ENCODE measurements around the gene NEDD8. TPM values are rescaled to one million over a fixed set of nuclear protein-coding genes. Genes with fewer than 3 reads are reported as not detected.
A peak's percentile ranks its signal among the peaks of the same experiment; 100 is the strongest.
"Not testable (repeated sequence)": the region's sequence is repeated elsewhere in the genome, so short reads cannot be mapped to it uniquely, and the experiment has no call there.

NEDD8 gene
- polyA plus RNA-seq, 2 donors = 116 to 220 TPM

GRCh38 chr14:24251880-24252288 lies 19.7 kb upstream of the NEDD8 start:
- H3K27me3 ChIP-seq (ENCODE audit: control insufficient read depth in 1 of 2, insufficient read depth in 2 of 2, low read length in 2 of 2) = no peaks in the 10 kb centered on the region
- H3K4me1 ChIP-seq (ENCODE audit: control insufficient read depth in 2 of 2, insufficient read depth in 2 of 2, low read length in 1 of 2) = peaks cover 0 to 4% of the 10 kb centered on the region in 2 donors
- H3K9me3 ChIP-seq (ENCODE audit: control insufficient read depth in 2 of 2, insufficient read depth in 1 of 2, low read depth in 1 of 2, low read length in 1 of 2) = no peaks in the 10 kb centered on the region
- peaks cover 7 to 53% of the 10 kb centered on the region in 2 donors for H3K36me3 ChIP-seq (ENCODE audit: control insufficient read depth in 2 of 2, insufficient read depth in 2 of 2, low read length in 1 of 2)
- H3K4me3 ChIP-seq (ENCODE audit: low read depth in 1 of 2, low read length in 2 of 2) = no peak overlapping the region
- WGBS, 2 donors = 92 to 94% methylated on average over 1 of the region's 1 CpG
- H3K27ac ChIP-seq (ENCODE audit: low read depth in 2 of 2, low read length in 1 of 2) = peak overlapping the region in 1 of 2 donors; percentile 37

- Histone ChIP-seq H3K9me3 (ENCODE audit: control insufficient read depth in 2 of 2, insufficient read depth in 1 of 2, low read depth in 1 of 2, low read length in 1 of 2) (no peaks in the 10 kb centered on the region), H3K27me3 (ENCODE audit: control insufficient read depth in 1 of 2, insufficient read depth in 2 of 2, low read length in 2 of 2) (no peaks in the 10 kb centered on the region), H3K27ac (ENCODE audit: low read depth in 2 of 2, low read length in 1 of 2) (peak overlapping the region in 1 of 2 donors; percentile 33), H3K36me3 (ENCODE audit: control insufficient read depth in 2 of 2, insufficient read depth in 2 of 2, low read length in 1 of 2) (peaks cover 7 to 40% of the 10 kb centered on the region in 2 donors), H3K4me3 (ENCODE audit: low read depth in 1 of 2, low read length in 2 of 2) (no peak overlapping the region), H3K4me1 (ENCODE audit: control insufficient read depth in 2 of 2, insufficient read depth in 2 of 2, low read length in 1 of 2) (peaks cover 0 to 4% of the 10 kb centered on the region in 2 donors)
- WGBS, 2 donors = 61 to 72% methylated on average over 4 of the region's 4 CpGs
Measured at GRCh38 chr14:24250354-24250753, 18.2 kb upstream of the NEDD8 start.

DNA sequence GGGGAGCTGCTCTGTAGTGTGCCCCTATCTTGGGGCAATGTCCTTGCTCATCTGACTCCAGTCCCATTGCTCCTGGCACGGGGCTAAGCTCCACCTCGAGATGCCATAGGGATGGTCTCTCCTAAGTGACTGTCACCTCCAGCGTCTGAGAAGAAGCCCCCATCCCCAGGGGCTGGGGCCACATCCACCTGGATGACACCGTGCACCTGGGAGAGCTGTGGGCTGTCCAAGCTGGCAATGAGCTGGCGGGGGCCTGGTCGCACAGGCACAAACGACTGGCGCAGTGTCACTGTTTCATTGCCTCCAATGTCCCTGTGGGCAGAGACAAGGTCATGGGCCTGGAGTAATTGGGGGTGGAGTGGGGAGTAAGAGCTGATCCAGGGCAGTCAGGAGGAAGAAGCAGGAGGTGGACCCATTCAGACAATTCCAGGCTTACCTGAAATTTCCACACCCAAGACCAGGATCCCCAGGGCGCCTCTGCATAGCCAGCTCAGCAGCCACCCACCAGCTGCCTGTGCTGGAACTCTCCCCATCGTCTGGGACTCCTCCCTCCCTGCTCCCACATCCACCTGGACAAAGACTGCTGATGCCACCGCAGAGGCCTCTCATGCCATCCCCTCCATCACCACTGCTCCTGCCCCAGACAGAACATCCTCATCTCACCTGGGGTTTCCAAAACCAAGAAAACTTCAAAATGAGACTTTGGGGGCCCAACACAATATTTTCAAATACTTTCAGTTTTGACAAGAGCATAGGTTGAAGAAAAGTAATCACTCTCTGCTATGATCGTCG lies 17.3 kb upstream of the NEDD8 start:
- Histone ChIP-seq H3K27me3 (ENCODE audit: control insufficient read depth in 1 of 2, insufficient read depth in 2 of 2, low read length in 2 of 2) (no peaks in the 10 kb centered on the region), H3K36me3 (ENCODE audit: control insufficient read depth in 2 of 2, insufficient read depth in 2 of 2, low read length in 1 of 2) (peaks cover 3 to 31% of the 10 kb centered on the region in 2 donors), H3K9me3 (ENCODE audit: control insufficient read depth in 2 of 2, insufficient read depth in 1 of 2, low read depth in 1 of 2, low read length in 1 of 2) (no peaks in the 10 kb centered on the region), H3K4me3 (ENCODE audit: low read depth in 1 of 2, low read length in 2 of 2) (no peak overlapping the region), H3K4me1 (ENCODE audit: control insufficient read depth in 2 of 2, insufficient read depth in 2 of 2, low read length in 1 of 2) (peaks cover 0 to 4% of the 10 kb centered on the region in 2 donors), H3K27ac (ENCODE audit: low read depth in 2 of 2, low read length in 1 of 2) (no peak overlapping the region)
- 72 to 76% methylated on average over 13 of the region's 13 CpGs for WGBS, 2 donors

DNA sequence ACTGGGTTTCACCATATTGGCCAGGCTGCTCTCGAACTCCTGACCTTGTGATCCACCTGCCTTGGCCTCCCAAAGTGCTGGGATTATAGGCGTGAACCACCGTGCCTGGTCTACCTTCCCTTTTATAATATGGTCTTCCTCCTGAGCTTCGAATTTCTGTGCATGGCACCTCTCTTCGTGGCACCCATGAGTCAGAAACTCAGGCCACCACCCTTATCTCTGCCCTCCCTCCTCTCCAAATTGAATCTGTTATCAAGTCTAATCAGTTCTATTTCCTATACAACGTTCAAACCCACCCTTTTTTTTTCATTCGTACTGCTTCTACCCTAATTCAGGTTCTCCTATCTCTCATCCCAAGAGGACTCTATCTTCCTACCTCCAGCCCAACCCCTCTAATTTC lies 15.3 kb upstream of the NEDD8 start:
- Histone ChIP-seq H3K27ac (ENCODE audit: low read depth in 2 of 2, low read length in 1 of 2) (peak overlapping the region in 1 of 2 donors; percentile 3), H3K4me3 (ENCODE audit: low read depth in 1 of 2, low read length in 2 of 2) (no peak overlapping the region), H3K36me3 (ENCODE audit: control insufficient read depth in 2 of 2, insufficient read depth in 2 of 2, low read length in 1 of 2) (peaks cover 3 to 18% of the 10 kb centered on the region in 2 donors), H3K27me3 (ENCODE audit: control insufficient read depth in 1 of 2, insufficient read depth in 2 of 2, low read length in 2 of 2) (no peaks in the 10 kb centered on the region), H3K9me3 (ENCODE audit: control insufficient read depth in 2 of 2, insufficient read depth in 1 of 2, low read depth in 1 of 2, low read length in 1 of 2) (no peaks in the 10 kb centered on the region), H3K4me1 (ENCODE audit: control insufficient read depth in 2 of 2, insufficient read depth in 2 of 2, low read length in 1 of 2) (peaks cover 0 to under 1% of the 10 kb centered on the region in 2 donors)
- 67 to 74% methylated on average over 7 of the region's 7 CpGs for WGBS, 2 donors

GRCh38 chr14:24246765-24247212 lies 14.6 kb upstream of the NEDD8 start:
- Histone ChIP-seq H3K9me3 (ENCODE audit: control insufficient read depth in 2 of 2, insufficient read depth in 1 of 2, low read depth in 1 of 2, low read length in 1 of 2) (no peaks in the 10 kb centered on the region), H3K27ac (ENCODE audit: low read depth in 2 of 2, low read length in 1 of 2) (peak overlapping the region in 1 of 2 donors; percentile 28), H3K4me3 (ENCODE audit: low read depth in 1 of 2, low read length in 2 of 2) (no peak overlapping the region), H3K27me3 (ENCODE audit: control insufficient read depth in 1 of 2, insufficient read depth in 2 of 2, low read length in 2 of 2) (no peaks in the 10 kb centered on the region), H3K36me3 (ENCODE audit: control insufficient read depth in 2 of 2, insufficient read depth in 2 of 2, low read length in 1 of 2) (peaks cover 3 to 11% of the 10 kb centered on the region in 2 donors), H3K4me1 (ENCODE audit: control insufficient read depth in 2 of 2, insufficient read depth in 2 of 2, low read length in 1 of 2) (no peaks in the 10 kb centered on the region)
- 61 to 77% methylated on average over 3 of the region's 3 CpGs for WGBS, 2 donors

- peaks cover 7 to 11% of the 10 kb centered on the region in 2 donors for H3K36me3 ChIP-seq (ENCODE audit: control insufficient read depth in 2 of 2, insufficient read depth in 2 of 2, low read length in 1 of 2)
- not testable (repeated sequence) for H3K4me1 ChIP-seq (ENCODE audit: control insufficient read depth in 2 of 2, insufficient read depth in 2 of 2, low read length in 1 of 2); H3K9me3 ChIP-seq (ENCODE audit: control insufficient read depth in 2 of 2, insufficient read depth in 1 of 2, low read depth in 1 of 2, low read length in 1 of 2); H3K27ac ChIP-seq (ENCODE audit: low read depth in 2 of 2, low read length in 1 of 2); H3K27me3 ChIP-seq (ENCODE audit: control insufficient read depth in 1 of 2, insufficient read depth in 2 of 2, low read length in 2 of 2); H3K4me3 ChIP-seq (ENCODE audit: low read depth in 1 of 2, low read length in 2 of 2)
- WGBS, 2 donors = 90 to 93% methylated on average over 11 of the region's 11 CpGs
Measured at GRCh38 chr14:24245350-24245749, 13.2 kb upstream of the NEDD8 start.

DNA sequence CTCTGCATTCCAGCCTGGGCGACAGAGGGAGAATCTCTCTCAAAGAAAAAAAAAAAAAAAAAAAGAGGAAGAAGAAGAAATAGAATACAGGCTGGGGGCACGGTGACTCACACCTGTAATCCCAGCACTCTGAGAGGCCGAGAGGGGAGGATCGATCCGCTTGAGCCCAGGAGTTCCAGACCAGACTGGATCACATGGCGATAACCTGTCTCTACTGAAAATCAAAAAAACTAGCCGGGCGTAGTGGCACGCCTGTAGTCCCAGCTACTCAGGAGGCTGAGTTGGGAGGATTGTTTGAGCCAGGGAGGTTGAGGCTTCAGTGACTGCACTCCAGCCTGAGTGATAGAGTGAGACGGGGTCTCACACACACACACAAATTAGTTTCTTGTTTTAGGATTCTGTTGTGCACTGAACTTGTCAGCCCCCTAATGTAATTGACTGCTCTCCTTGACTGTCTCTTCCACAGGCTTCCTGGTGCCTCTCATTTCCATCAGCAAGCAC lies 11.2 kb upstream of the NEDD8 start:
- peak overlapping the region; percentile 69 to 76 for H3K4me3 ChIP-seq (ENCODE audit: low read depth in 1 of 2, low read length in 2 of 2)
- WGBS, 2 donors = 41 to 50% methylated on average over 10 of the region's 10 CpGs
- peak overlapping the region; percentile 99 to 100 for H3K27ac ChIP-seq (ENCODE audit: low read depth in 2 of 2, low read length in 1 of 2)
- peaks cover 2 to 12% of the 10 kb centered on the region in 2 donors for H3K4me1 ChIP-seq (ENCODE audit: control insufficient read depth in 2 of 2, insufficient read depth in 2 of 2, low read length in 1 of 2)
- H3K9me3 ChIP-seq (ENCODE audit: control insufficient read depth in 2 of 2, insufficient read depth in 1 of 2, low read depth in 1 of 2, low read length in 1 of 2) = no peaks in the 10 kb centered on the region
- H3K36me3 ChIP-seq (ENCODE audit: control insufficient read depth in 2 of 2, insufficient read depth in 2 of 2, low read length in 1 of 2) = peaks cover 11 to 18% of the 10 kb centered on the region in 2 donors
- no peaks in the 10 kb centered on the region for H3K27me3 ChIP-seq (ENCODE audit: control insufficient read depth in 1 of 2, insufficient read depth in 2 of 2, low read length in 2 of 2)

- 1 to 2% methylated on average over 39 of the region's 39 CpGs for WGBS, 2 donors
- Histone ChIP-seq H3K4me3 (ENCODE audit: low read depth in 1 of 2, low read length in 2 of 2) (peak overlapping the region; percentile 69 to 76), H3K4me1 (ENCODE audit: control insufficient read depth in 2 of 2, insufficient read depth in 2 of 2, low read length in 1 of 2) (peaks cover 2 to 12% of the 10 kb centered on the region in 2 donors), H3K27ac (ENCODE audit: low read depth in 2 of 2, low read length in 1 of 2) (peak overlapping the region; percentile 99 to 100), H3K36me3 (ENCODE audit: control insufficient read depth in 2 of 2, insufficient read depth in 2 of 2, low read length in 1 of 2) (peaks cover 19 to 29% of the 10 kb centered on the region in 2 donors), H3K27me3 (ENCODE audit: control insufficient read depth in 1 of 2, insufficient read depth in 2 of 2, low read length in 2 of 2) (no peaks in the 10 kb centered on the region), H3K9me3 (ENCODE audit: control insufficient read depth in 2 of 2, insufficient read depth in 1 of 2, low read depth in 1 of 2, low read length in 1 of 2) (no peaks in the 10 kb centered on the region)
Measured at GRCh38 chr14:24241829-24242443, 9.8 kb upstream of the NEDD8 start.

DNA sequence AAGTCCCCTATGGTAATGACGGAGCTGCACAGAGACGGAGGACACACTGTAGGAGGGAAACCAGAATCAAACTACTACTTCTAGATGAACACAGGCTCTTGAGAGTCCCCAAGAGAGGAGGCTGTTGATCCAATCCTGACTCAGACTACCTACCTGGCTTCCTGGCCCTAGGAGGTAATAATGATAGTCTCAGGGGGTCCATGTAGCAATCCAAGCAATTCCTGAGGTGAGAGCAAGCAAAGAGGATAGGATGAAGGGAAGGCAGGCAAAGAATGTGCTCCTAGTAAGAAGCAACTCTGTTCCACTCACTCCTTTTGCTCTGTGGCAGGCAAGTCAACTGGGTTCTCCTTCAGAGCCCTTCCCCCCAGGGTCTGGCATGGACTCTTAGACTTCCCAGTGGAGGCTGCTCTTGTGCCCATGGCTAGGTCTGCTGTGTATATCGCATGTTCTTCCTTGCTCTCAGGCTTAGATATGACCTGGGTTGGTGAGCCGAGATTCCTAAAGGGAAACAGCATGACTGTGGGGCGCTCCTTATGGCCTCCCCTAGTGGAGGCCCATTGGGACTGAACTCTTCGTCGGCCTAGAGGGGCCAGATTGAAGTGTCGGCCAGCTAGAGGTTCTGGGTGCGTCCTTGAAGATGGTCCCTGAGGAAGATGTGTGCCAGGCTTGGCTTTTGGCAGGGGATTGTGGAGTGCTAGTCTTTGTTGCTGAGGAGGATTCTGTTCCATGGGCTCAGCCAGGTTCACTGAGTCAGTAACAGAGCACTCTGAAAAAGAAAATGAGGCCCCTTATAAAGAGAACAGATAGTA lies 8.1 kb upstream of the NEDD8 start:
- Histone ChIP-seq H3K4me1 (ENCODE audit: control insufficient read depth in 2 of 2, insufficient read depth in 2 of 2, low read length in 1 of 2) (peaks cover 2 to 13% of the 10 kb centered on the region in 2 donors), H3K36me3 (ENCODE audit: control insufficient read depth in 2 of 2, insufficient read depth in 2 of 2, low read length in 1 of 2) (peaks cover 25 to 40% of the 10 kb centered on the region in 2 donors), H3K9me3 (ENCODE audit: control insufficient read depth in 2 of 2, insufficient read depth in 1 of 2, low read depth in 1 of 2, low read length in 1 of 2) (no peaks in the 10 kb centered on the region), H3K27ac (ENCODE audit: low read depth in 2 of 2, low read length in 1 of 2) (peak overlapping the region; percentile 20 to 76), H3K27me3 (ENCODE audit: control insufficient read depth in 1 of 2, insufficient read depth in 2 of 2, low read length in 2 of 2) (no peaks in the 10 kb centered on the region), H3K4me3 (ENCODE audit: low read depth in 1 of 2, low read length in 2 of 2) (no peak overlapping the region)
- WGBS, 2 donors = 86 to 92% methylated on average over 9 of the region's 9 CpGs

Data from esophagus (tissue), 2 donors.